Activated effector memory CD4-positive, alpha-beta T cell treated with Interleukin-2 at 50 U/mL for 16 hours (primary cell): ENCODE measurements around the gene IBA57.

Experiments used
- DNase-seq: peaks from one replicate; pipeline ENCODE4 v3.0.0-alpha.2; 2020

IBA57 gene

GRCh38 chr1:228194921-228195812, 29.6 kb downstream of the IBA57 start:
- no peak for DNase-seq

- no peak for DNase-seq
Observed at GRCh38 chr1:228197555-228198147, 32.0 kb downstream of the IBA57 start.

GRCh38 chr1:228198977-228199590, 33.5 kb downstream of the IBA57 start:
- no peak for DNase-seq

DNA sequence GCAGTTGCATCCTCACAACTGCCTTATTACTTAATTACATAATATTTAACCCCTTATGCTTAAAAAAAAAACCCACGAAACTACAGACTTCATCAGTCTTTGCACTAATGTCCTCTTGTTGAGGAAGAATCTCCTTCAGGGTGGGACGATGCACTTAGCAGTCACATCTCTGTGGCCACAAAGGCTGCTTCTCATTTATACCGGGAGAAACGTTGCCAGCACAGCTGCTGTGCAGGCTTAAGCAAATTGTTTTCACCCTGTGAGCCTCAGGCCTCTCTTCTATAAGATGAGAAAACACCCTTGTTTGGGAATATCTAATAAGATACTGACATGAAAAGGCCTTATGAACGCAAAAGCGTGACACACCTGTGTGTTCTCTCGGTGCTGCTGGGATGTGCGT, 39.4 kb downstream of the IBA57 start:
- no peak for DNase-seq

DNA sequence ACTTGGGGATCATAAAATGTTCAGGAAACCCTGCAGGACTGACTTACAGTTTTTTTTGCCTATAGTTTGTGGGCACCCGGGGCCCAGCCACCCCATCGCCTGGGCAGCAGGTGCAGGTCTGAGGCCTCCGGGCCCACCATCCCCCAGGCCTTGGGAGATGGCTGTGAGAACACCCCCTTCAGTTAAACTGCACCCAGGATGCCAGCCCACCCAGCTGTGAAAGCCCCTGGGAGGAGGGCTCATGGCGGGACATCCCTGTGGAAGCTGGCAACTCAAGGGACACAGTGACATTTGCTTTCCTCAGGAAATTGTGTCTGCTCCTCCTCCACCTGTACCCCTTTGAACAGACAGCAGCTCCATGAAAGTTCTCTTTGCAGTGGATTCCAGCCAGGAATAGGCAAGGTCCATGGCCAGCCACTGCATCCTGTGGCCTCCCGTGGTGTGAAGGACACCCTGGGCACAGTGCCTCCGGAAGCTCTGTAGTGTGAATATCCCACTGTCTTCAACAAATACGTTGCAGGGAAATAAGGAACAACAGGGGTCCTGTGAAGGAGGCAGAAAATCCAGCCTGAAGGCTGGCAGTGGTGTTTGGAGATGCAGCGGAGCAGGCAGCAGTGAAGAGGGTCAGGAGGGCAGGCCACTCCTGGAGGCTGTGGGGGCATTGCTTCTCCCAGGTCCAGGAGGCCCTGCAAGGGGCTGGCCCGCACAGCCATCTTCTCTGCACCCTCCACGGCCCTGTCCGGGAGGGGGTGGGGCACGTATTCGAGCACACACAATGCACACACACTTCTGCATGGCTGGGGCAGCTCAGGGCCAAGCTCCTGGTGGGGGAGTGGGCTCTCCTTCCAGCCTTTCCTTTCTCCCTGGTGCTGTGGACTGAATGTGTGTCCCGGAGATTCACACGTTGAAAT, 40.2 kb downstream of the IBA57 start:
- DNase-seq: no peak

DNA sequence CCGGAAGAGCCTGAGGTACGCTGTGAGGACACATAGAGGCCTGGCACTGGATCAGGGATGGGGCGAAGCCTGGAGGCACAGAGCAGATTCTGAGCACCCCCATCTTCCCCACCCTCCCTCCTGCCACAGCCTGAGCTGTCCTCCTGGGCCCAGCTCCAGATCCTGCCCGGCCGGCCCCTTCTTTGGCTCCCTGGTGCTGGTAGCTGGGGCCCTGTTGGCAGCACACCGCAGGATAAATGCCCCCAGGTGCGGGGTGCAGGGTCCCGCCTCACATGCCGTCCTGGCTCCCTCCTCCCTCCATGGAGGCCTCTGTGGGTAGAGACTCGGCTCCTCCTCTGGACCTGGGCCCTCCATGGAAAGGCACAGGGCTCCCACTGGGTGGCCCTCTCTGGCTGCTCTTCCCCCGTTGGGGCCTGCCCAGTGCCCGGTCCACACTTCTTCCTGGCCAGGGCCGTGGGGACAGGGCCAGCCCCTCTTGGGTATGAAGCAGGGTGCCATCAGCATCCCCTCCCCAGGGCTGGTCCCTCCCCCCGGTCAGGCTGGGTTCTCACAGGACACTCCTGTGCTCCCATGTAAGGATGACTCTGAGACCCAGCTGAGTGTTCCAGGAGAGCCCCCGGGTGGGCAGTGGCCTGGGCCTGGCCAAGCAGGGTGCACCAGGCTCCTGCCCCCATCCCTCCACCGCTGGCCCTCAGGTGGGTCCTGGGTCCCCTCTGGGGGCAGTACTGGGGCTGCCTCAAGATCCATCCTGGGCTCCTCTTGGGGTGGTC, 41.2 kb downstream of the IBA57 start:
- no peak for DNase-seq

DNA sequence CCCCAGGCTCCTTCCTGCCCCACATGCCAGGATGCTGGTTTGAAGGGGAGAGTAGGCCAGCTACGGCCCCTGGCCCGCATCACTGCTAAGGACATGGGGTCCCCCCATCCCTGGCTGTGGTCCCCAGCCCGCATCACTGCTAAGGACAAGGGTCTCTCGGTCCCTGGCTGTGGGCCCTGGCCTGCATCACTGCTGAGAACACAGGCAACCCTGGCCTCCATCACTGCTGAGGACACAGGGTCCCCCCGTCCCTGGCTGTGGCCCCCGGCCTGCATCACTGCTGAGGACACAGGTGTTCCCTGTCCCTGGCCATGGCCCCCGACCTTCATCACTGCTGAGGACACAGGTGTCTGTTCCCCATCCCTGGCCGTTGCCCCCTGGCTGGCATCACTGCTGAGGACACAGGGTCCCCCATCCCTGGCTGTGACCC, 41.8 kb downstream of the IBA57 start:
- DNase-seq: no peak

- DNase-seq: no peak
Observed at GRCh38 chr1:228207851-228208821, 42.5 kb downstream of the IBA57 start, which contains the start of gene OBSCN. Gene OBSCN (plus strand): TSS chr1:228208044. CDS start chr1:228211784, 3,740 bp downstream.

DNA sequence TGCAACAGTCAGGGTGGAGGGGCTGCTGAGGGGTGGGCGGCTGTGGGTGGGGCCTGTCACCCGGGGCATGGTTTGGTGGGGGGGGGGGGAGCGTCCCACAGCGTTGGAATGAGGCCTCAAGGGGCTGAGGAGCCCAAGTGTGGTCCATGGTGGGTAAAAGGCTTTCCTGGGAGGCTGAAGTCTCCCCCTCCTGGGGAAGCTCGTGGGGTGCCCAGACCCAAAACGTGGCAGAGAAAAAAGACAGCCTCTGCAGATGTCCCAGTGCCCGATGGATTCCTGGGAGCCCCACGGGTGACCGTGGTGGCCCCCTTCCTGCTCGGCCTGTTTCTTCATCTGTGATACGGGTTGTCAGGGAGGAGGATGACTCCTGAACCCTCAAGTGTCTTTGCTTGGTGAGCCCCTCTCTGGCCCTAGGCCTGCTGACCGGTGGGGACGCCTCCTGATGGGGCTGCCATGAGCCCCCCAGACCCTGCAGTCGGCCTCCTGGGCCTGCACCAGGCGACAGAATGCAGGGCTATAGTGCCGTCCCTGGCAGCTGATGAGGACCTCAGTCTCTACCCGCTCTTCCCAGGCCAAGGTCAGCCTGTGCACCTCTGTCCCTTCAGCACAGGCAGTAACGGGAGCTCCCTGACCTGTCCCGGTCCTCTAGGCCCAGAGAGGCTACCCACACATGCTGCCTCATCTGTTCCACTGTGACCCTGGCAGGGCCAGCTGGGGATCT, 43.4 kb downstream of the IBA57 start:
- no peak for DNase-seq

- DNase-seq: no peak
Observed at GRCh38 chr1:228209657-228210056, 44.1 kb downstream of the IBA57 start.

DNA sequence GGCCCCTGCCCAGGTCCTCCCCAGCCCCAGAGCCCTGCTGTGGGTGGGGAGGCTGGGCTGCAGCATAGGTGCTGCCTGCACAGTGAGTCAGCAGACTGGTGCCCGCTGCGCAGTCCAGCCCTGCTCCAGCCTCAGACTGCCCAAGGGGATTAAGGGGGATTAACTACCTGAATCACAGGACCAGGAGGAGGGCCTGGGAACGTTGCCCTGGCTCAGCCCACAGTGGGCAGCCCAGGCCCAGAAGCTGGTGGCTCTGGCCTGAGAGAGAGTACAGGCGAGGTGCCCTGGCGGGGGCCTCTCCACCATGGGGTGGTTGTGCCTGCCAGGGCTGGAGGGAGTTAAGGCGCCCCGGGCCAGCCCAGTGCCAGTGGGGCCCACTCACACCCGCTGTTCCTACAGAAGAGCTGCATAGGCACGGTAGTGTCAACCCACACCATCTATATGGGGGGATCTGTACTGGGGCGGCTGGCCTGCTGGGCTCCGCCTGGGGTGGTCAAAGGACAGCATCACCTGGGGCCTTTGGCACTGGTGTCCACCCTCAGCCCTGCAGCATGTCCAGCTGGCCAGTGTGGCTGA, 44.6 kb downstream of the IBA57 start:
- no peak for DNase-seq

DNA sequence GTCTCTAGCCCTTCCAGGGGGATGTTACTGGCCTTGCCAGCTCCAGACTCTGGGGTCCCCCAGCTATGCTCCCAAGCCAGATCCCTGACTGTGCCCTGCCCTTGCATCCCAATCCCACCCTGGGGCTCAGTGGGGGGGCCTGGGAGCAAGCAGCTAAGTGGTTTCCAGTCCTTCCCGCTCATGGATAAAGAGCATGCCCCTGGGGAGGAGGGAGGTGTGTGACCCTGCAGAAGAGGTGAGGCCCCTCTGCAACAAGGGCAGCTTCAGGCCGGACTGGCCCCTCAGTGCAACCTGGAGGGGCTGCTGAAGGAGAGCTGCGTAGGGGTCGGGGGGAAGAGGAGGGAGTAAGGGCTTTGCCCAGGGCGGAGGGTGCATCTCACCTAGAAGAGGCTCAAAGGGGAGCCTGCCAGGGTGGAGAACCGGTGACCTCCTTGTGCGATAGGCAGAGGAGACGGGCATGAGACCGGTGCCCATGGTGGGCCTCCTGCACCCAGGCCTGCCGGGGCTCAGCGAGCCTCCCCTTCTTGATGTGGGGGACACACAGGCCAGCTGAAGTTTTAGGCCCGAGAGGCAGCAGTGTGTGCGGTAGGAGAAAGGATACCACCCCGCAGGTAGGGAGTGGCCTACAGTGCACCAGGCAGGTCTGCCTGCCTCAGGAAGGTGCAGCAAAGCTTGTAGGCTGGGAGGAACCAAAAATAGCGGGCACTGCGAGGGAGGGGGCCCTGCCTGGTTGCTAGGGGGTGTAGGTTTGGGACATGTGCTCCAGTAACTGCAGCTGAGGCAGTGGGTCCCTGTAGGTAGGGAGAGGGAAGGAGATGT, 45.3 kb downstream of the IBA57 start:
- no peak for DNase-seq

DNA sequence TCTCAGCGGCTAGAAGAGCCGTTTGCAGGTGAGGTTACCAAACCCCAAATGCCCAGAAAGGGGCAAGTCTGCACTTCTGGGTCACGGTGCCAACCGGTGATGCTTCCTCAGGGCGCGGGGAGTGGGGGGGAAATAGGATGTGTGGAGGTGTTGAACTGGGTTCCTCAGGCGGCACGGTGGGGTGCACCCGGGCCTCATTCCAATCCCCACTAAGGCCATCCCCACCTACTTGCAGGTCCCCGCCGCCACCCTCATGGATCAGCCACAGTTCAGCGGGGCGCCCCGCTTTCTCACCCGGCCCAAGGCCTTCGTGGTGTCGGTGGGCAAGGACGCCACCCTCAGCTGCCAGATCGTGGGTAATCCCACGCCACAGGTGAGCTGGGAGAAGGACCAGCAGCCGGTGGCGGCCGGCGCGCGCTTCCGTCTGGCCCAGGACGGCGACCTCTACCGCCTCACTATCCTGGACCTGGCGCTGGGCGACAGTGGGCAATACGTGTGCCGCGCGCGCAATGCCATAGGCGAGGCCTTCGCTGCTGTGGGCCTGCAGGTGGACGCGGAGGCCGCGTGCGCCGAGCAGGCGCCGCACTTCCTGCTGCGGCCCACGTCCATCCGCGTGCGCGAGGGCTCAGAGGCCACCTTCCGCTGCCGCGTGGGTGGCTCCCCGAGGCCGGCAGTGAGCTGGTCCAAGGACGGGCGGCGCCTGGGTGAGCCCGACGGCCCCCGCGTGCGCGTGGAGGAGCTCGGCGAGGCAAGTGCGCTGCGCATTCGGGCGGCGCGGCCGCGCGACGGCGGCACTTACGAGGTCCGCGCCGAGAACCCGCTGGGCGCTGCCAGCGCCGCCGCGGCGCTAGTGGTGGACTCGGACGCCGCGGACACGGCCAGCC, 46.2 kb downstream of the IBA57 start:
- DNase-seq: no peak

DNA sequence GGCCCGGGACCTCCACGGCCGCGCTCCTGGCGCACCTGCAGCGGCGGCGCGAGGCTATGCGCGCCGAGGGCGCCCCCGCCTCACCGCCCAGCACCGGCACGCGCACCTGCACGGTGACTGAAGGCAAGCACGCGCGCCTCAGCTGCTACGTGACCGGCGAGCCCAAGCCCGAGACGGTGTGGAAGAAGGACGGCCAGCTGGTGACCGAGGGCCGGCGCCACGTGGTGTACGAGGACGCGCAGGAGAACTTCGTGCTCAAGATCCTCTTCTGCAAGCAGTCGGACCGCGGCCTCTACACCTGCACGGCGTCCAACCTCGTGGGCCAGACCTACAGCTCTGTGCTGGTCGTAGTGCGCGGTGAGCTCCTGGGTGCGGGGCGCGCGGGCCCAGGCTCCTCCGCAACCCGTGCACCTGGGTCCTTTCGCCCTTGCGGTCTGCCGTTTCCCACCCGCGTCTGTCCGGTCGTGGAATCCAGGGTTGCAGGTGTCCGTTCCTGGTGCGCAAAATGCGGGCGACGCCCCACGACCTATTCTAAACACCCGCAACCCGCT, 46.9 kb downstream of the IBA57 start:
- no peak for DNase-seq

GRCh38 chr1:228212966-228213844, 47.6 kb downstream of the IBA57 start:
- DNase-seq: peak; percentile 85
